ENCODE measurements around the gene SLC22A17. TPM values are rescaled to one million over a fixed set of nuclear protein-coding genes. Genes with fewer than 3 reads are reported as not detected.

SLC22A17 gene
- total and polyA plus RNA-seq, 9 of the 15 experiments (the other 6 are each of a cell fraction or from before 2014, with no cell fraction given), result 0.07 to 0.09 TPM; not detected in 7

- TF ChIP-seq NKRF (IDR thresholded peaks at IDR 0.05; ENCODE audit: borderline replicate concordance) (peak; percentile 36; the same call in 1 of the 2 replicates), JUND (IDR thresholded peaks at IDR 0.05; ENCODE audit: borderline replicate concordance, low read depth, low read length) (no peak), JUND (tag; IDR thresholded peaks at IDR 0.05; ENCODE audit: borderline replicate concordance, low read depth, low read length) (0 out of 3 replicates have a peak, but pooled peaks have one; percentile 21), SUPT5H (IDR thresholded peaks at IDR 0.05) (peak; percentile 63), ZC3H4 (CRISPR knock-in tag; IDR thresholded peaks at IDR 0.05; ENCODE audit: borderline replicate concordance) (0 out of 2 replicates have a peak, but pooled peaks have one; percentile 24), KLF13 (tag; IDR thresholded peaks at IDR 0.05; ENCODE audit: borderline replicate concordance, low read depth) (no peak), RBM15 (IDR thresholded peaks at IDR 0.05; ENCODE audit: insufficient read depth, low read length) (no peak), SP1 (CRISPR knock-in tag; IDR thresholded peaks at IDR 0.05) (0 out of 2 replicates have a peak, but pooled peaks have one; percentile 8)
Observed at GRCh38 chr14:23321572-23322547, 30.8 kb downstream of the SLC22A17 start (continued).
